M059J (cell line): Measurements from ENCODE around the gene FMOD. TPM values are rescaled to one million over a fixed set of nuclear protein-coding genes. Genes with fewer than 3 reads are reported as not detected.
"Not testable (repeated sequence)": the region's sequence is repeated elsewhere in the genome, so short reads cannot be mapped to it uniquely, and the experiment has no call there.

ENCODE experiments used
- DNase-seq: peaks from one replicate; pipeline ENCODE4 v3.0.0-alpha.2; 2012; ENCODE audit warnings: low read depth
- total RNA-seq: library from RNA; depleted of rRNA; stranded (reverse); fragments of >200 nt; shearing (Covaris generic); gene quantifications from 2 replicates; pipeline ENCODE4 v1.2.3, GENCODE V29; 2014; rRNA removed

FMOD gene
- total RNA-seq, 1 experiment from 2014 or later, result not detected

DNA sequence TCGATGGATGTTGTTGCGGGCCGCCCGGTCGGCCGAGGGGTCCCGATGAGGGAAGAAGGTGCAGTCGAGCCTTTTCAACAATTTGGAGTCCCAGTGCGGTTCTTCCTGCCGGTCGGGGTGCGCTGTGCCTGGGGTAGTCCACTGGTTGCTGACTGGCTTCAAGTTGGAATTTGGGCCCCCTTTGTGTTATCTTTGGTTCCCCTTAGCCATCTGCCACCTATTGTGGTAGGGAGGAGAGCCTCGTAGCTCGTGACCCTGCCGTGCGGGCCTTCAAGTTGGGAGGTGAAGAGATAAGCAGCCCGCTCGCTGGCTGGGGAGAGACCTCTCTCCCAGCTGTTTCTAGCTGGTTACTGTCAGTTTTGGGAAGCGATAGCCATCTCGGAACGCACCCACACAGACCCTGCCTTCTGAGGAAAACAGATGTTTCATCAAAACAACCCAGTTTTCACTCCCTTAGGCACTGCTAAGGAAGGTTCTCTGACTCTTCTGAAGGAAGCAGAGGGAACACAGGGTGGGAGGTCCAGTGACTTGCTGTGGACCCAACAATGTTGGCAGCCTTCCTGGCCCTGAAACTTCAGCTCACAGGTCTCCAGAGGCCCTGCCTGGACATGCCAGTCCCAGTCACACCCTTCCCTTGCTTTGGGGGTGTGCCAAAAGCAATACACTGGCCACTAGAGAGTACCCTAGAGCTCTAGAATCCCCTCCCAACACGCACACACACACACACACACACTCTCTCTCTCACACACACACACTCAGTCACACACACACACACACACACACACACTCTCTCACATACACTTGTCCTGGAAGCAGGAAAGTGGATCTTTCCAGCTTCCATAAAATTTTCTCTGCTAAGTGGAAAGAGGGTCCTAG is 44.6 kb downstream of the FMOD start:
- DNase-seq, result peak; percentile 67

DNA sequence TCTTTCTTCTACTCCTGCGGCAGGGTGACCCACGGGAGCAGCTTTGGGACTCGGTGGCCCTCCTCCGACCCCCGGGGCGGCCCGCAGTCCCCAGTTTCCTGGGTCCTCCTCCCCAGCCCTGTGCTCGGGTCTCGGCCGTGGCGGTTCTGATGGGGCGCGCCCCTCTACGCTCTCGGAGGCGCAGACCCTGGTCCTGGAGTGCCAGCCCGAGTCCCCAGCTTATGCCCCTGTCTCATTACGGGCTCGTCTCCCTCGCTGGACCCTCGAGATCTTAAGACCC is 45.2 kb downstream of the FMOD start:
- no peak for DNase-seq

DNA sequence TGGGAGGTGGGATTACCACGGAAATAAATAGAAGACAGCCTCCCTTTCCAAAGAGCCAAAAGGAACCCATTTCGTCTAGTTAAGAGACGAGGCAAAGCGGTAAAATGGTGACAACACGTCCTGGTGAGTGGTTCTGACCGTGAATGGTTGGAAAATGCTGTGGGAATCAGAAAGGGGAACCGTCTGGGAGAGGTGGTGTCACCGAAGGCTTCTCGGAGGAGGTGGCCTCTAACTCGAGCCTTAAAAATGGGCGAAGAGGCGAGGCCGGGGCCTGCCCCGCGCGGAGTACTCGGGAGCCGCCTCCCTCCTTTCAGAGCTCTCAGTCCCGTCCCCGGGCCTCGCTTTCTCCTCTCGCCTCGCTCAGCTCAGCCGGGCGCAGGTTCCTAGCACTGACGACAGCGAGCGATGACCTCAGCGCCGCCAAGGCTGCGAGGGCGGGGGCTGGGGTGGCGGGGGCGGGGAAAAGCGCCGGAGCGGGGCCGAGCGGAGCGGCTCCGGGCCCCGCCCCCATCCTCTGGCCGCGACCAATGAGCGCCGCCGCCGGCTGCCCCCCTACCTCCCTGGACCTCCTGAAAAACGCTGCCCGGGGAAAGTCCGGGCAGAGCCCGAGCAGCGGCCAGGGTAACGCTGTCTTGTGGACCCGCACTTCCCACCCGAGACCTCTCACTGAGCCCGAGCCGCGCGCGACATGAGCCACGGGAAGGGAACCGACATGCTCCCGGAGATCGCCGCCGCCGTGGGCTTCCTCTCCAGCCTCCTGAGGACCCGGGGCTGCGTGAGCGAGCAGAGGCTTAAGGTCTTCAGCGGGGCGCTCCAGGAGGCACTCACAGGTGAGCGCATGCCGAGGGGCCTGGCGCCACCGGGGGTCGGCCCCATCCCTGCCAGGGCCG is 45.8 kb downstream of the FMOD start, which contains the start of gene BTG2:
Gene BTG2, plus strand, starts transcription at position 601 of the 890 bp plus-strand sequence. Its CDS starts 88 bp downstream, at position 689.
- peak; percentile 76 for DNase-seq

DNA sequence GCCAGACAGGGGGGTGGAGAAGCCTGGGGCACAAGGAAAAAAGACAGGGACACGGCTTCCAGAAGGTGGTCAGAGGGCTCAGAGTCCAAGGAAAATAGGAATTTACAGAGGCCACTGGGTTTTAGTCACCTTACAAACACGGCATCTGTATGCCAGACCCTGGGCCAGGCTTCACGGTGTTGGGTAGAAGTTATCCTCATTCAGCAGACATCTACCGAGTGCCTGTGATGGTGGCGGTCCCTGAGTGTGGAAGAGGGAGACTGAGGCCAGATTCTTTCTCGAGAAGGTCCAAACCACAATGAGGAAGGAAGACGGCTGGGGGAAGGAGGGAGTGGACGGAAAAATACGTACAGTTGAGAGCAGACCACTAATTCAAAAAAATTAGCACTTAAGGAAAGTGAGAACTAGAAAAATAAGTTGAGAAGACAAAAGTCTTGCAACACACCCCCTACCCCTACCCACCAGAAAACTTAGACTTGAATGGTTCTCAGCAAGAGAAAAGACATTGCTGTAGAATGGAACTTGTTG is 46.5 kb downstream of the FMOD start:
- DNase-seq, result no peak

DNA sequence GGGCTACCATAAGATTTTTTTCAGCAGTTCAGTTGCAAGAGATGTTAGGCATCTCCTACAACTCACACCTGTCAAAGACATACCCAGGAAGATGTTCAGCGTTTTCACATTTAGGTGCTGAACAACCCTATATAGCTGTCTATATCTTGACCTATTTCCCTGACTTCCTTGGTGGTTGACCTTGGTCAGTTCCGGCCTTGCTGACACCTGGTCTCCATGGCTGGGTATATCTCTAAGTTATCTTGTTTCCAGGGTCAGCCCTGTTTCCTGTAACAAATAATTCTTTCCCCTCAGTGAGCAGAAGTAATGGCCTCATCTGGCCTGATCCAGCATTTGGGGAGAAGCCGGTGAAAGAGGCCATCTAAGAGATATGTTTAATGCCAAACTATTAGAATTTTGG is 48.0 kb downstream of the FMOD start:
- no peak for DNase-seq

DNA sequence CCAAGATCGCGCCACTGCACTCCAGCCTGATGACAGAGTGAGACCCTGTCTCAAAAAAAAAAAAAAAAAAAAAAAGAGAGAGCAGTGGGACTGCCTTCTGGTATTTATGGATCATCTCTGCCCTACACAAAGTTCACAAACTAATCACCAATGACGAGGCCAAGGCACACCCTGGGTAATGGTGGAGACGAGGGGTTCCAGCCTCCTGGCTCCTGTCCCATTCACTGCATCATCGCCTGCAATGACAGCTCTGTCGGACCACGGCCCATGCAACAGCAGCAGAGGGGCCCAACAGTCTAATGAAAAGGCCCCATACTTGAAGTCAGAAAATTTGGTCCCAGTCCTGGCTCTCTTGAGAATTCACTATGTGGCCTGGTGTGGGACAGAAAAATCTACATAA is 48.5 kb downstream of the FMOD start:
- no peak for DNase-seq

DNA sequence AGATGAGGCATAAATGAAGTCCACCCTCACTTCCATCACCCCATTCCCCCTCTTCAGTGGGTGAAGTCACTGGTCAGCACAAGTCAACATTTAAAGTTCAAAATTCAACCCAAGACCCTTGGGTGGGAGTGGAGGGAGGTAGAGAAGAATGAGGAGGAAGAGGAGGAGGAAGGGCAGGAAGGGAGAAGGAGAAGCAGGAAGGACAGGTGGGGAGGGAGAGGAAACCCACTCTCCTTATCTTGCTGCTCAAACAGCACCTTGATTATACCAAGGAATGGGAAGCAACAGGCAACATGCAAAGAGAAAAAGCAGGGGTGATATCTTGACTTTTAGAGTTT is 49.6 kb downstream of the FMOD start:
- DNase-seq, result no peak

DNA sequence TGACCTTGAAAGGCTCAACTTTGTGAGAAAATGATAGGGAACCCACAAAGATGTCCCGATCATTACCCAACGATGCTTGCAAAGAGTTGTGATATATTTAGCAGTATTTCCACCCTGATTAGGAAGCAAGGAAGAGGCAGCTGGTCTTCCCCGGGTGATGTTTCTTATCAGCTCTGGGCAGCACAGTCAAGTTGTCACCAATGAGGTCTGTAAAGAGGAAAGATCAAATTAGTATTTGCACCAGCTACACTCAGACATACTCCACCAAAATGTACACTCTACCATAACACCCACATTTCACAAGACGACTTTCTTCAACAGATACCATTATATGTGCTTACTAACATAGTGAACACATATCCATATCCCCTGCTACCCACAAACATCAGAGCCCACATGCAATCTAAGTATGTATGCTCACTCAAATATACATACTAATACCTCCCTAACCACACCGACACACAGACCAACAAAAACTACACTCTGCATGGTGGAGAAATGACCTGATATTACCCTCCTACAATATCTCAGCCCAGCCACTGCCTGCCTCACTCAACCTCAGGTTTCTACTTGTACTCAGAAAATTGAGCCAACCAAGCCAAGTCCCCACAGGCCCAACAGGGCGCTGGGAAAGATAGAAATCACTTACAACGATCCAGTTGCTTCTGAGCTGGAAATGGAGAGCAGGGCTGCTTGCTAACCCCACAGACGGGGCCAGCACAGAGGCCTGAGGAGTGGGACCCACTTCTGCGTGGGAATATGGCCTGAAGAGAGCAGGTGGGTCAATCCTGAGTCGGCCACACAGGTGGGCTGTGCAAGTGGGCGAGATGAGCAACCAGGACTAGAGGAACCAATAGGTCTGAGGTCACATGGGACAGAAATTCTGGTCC is 50.2 kb downstream of the FMOD start:
- no peak for DNase-seq

DNA sequence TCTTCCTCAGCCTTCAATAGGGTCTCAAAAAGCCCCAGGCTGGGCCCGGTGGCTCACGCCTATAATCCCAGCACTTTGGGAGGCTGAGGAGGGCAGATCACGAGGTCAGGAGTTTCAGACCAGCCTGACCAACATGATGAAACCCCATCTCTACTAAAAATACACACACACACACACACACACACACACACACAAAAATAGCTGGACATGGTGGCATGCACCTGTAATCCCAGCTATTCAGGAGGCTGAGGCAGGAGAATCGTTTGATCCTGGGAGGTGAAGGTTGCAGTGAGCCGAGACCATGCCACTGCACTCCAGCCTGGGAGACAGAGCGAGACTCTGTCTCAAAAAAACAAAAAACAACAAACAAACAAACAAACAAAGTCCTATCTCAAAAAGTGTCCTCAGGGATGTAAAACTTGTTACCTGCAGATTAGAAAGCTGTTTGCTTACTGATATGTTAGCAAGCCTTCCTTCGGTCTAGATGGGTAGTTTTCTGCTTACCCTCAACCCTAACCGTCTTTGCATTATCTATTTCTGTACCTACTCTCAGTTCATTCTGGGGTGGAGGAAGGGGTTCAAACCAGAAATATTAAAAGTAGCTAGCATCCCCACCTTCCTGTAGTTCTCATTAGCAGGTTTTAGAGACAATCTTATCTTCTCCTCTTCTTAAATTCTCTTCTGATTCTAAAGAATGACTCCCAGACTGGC is 51.0 kb downstream of the FMOD start:
- DNase-seq, result not testable (repeated sequence)

DNA sequence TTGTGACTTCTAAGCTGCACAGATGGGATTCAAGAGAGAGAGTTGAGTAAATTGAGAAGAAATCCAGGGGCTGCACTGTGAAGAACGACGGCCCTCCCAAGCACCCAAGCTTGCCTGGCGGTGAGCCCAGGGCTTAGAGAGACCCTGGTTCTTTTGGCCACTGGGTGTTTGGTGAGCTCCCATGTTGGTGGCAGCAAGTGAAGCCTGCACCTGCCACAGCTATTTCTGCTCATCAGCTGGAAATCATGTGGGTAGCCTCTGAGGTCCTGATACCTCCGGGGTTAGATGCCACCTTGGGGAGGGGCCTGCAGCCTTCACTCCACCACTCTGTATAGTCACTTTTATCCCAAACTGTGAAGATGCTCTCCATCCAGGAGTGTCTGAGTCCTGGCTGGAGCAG is 51.8 kb downstream of the FMOD start:
- no peak for DNase-seq

DNA sequence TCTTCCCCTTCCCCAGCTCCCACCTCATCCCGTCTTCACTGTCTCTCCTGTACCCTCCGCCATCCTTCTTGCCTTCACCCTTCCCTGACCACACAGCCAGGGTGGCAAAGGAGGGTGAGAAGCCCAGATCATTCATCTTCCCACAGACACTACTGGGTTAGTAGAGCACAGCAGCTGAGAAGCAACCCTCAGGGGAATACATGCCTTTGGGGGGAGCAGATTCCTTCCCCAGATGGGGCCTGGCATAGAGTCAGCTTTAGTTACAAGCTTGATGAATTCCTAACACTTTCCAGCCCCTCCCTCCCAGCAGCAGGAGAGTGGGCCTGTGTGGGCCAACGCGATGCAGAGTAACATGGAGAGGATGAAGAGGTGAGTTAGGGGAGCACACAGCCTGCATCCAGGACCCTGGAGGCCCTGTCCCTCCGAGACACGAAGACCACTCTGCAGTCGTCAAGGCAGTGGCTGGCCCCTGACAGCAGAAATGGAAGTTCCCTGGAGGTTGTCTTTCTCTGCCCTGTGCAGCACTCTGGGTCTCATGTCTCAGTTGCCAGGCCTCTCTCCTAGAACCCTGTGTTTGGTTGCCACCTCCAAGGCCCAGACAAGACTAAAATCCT is 54.4 kb downstream of the FMOD start:
- DNase-seq, result no peak

DNA sequence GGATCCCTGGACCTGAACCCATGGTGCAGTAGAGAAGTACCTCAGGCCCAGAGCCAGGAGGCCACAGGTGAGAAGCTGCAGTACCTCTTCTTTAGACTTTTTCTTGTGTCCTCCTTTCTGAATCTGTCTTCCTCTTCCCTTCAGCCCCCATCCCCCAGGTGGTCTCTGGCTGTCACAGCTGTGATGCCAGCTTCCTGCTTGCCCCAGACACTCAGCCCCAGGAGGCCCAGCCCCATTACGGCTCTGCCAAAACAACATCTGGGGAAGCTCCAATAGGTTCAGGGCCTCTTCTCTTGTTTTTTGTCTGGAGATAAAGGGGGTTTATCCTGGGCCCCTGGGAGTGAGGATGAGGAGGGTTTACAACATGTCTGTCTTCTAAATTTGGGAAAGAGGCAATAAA is 55.1 kb downstream of the FMOD start:
- DNase-seq, result no peak

DNA sequence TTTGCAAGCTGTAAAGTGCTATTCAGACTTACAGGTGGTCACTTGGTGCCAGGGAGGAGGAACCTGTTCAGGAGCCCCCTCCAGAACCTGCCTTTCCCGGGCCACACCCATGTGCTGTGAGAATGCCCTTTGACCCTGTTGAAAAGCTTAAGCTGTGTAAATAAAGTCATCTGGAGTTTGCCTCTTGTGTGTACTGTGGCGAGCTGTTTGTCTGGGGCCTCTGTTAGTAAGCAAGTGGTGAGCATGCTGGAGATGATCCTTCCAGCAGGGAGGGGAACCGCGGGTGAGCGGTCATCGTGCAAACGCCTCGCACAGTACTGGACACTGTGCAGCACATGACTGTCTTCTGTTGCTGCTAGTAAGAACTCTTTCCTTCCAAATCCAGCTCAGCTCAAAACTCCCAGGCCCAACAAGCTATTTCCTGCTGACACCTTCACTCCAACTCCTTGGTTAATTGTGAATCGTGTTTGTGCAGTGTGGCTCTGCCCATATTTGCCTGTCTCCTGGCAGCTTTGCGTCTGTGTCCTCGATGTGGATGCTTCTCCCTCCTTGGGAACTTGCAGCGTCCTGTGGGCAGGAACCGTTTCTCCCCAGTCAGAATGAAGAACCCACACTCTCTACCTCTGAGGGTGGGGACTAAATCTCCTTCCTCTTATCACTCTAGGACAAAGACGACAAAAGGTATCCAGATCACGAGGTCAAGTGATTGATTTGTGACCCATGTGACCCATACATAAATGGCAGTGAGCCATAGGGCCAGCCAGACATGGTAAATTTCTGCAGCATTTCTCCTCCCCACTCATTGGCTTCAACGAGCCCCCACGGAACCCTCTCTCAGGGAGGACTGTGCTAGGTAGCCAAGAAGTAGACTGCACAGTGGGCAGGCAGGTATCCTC is 59.5 kb downstream of the FMOD start:
- no peak for DNase-seq

Other genes starting within 250 kb of the FMOD start
- 1.6 and 5.6 TPM in 2 replicates for gene ADORA1, start 223.4 kb downstream of the FMOD start, total RNA-seq
- gene MYBPH, start 175.3 kb downstream of the FMOD start, total RNA-seq, result not detected in 2 replicates
- gene CHI3L1, start 164.4 kb downstream of the FMOD start, total RNA-seq, result not detected in 2 replicates
- gene CHIT1, start 121.4 kb downstream of the FMOD start, total RNA-seq, result not detected in 2 replicates
- gene BTG2, start 45.6 kb downstream of the FMOD start, total RNA-seq, result 0.67 and 1.2 TPM in 2 replicates
- not detected in 2 replicates for gene PRELP, start 124.7 kb upstream of the FMOD start, total RNA-seq
- not detected in 2 replicates for gene OPTC, start 143.0 kb upstream of the FMOD start, total RNA-seq